ENCODE data around the gene SPIRE1.
A peak's percentile ranks its signal among the peaks of the same experiment; 100 is the strongest.

- TF ChIP-seq, protein P1, sequence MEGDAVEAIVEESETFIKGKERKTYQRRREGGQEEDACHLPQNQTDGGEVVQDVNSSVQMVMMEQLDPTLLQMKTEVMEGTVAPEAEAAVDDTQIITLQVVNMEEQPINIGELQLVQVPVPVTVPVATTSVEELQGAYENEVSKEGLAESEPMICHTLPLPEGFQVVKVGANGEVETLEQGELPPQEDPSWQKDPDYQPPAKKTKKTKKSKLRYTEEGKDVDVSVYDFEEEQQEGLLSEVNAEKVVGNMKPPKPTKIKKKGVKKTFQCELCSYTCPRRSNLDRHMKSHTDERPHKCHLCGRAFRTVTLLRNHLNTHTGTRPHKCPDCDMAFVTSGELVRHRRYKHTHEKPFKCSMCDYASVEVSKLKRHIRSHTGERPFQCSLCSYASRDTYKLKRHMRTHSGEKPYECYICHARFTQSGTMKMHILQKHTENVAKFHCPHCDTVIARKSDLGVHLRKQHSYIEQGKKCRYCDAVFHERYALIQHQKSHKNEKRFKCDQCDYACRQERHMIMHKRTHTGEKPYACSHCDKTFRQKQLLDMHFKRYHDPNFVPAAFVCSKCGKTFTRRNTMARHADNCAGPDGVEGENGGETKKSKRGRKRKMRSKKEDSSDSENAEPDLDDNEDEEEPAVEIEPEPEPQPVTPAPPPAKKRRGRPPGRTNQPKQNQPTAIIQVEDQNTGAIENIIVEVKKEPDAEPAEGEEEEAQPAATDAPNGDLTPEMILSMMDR (IDR thresholded peaks at IDR 0.05), result no peak
- peak in 1 of 2 donors; percentile 13 for TF ChIP-seq POLR2A (IDR thresholded peaks at IDR 0.05)
Observed at GRCh38 chr18:12597760-12598159, 60.1 kb downstream of the SPIRE1 start.

All from tibial nerve (tissue), 3 donors.